Activated T-helper 1 cell treated with anti-CD3 and anti-CD28 coated beads, Interleukin-2, amount 50 U/mL, for 16 hours (primary cell): Measurements from ENCODE around the gene KLF15.
A peak's percentile ranks its signal among the peaks of the same experiment; 100 is the strongest.

Source experiments
- DNase-seq, 2 donors: peaks; one replicate each; pipeline ENCODE4 v3.0.0-alpha.2; 2020; ENCODE audit warnings: low read depth in 1 of 2, low spot score in 1 of 2

The KLF15 gene

DNA sequence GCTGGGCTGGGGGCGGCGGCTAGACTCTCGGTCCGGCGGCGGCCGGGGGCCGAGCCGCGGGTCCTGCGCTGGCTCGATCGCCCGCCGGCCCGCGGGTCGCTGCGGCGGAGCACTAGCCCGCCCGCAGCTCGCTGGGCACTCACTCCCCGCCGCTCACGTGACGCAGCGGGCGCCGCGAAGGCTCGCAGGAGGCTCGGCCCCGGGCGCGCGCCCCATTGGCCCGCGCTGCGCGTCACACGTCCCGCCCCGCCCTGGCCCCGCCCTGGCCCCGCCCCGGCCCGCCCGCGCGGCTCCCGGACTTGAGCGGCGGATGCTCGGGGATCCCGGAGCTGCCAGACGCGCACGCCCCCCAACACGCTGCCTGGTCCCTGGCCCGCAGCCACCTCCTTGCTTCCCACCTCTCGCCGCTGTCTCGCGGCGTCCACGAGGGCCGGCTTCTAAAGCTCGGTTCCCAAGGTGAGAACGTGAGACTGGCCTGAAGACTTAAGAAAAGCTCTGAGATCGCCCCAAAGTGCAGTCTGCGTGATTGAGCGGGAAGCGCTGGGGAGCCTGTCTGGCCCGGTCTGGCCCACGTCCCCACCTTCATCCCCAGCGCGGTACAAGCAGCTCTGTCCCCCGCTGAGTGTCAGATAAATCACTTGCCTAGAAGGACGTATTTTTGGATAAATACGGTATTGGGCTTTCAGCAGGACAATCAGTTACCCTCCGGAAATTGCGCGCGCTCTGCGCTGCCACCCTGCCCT, at the start of gene KLF15:
Gene KLF15, minus strand, starts transcription at position 114 of the 743 bp plus-strand sequence. CDS start 4,486 bp downstream, outside the sequence.
- DNase-seq: peak; percentile 44 to 62

DNA sequence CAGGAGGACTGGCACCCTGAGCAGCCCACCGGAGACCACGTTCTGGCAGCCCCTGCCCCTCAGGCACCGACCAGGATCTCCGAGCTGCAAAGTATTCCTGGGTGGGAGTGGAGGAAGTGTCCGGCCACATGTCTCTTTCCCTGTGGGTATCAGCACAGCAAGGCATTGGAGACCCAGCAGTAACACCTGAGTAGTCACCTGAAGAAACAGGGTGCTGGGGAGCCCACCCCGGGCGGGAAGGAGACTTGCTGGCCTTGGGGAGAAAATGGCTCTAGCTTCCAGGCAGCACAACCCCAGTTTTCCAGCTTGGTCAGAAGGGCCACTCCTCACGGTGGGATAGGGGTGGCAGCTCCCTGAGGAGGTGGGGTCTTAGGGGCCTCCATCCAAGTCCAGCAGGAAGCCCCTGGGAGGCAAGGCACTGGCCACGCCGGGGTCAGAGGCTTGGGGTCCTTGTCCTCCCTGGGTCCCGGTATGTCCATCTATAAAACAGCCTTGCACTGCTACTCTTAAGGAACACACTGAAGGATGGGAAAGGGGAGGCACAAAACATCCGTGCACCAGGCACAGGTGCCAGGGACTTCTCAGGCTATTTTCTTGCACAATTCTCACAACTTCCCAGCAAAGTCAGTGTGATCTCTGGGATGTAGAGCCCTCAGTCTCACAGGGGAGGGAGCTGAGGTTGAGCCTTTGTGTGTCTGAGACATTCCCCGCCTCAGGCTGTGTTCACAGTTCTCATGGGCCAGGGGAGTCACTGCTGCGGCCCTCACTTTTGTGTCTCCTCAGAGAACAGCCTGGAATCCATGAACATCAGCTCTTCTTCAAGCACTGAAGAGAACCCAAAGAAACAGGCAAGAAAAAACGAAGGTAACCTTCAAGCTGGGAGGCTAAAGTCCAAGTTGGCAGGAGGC, 49.4 kb upstream of the KLF15 start:
- no peak for DNase-seq

DNA sequence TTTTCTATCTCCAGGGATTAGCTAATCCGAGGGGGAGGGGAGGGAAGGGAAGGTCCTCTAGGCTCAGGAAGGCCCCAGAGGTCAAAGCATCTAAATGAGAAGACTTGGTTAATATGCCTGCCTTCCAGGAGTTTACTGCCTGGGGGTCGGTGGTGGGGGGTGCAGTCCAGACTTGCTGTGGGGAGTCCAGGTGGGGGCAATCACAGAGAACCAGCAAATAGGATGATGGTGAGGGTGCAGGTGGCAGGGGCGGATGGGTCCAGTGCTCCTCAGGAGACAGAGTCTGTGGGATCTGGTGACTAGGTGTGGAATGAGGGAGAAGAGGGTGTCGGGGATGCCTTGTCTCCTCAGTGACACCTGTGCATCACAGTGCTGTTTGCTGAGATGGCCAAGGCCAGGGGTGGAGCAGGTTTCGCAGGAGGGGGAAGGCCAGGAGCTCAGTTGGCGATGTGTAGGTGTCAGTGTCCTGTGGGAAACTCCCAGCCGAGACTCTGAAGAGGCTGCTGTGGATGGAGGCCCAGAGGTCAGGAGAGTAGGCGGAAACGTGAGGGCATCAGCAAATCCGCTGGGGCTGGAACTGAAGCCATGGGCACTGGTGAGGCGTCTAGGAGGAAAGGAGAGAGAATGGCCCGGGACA, 45.6 kb upstream of the KLF15 start:
- DNase-seq: no peak

DNA sequence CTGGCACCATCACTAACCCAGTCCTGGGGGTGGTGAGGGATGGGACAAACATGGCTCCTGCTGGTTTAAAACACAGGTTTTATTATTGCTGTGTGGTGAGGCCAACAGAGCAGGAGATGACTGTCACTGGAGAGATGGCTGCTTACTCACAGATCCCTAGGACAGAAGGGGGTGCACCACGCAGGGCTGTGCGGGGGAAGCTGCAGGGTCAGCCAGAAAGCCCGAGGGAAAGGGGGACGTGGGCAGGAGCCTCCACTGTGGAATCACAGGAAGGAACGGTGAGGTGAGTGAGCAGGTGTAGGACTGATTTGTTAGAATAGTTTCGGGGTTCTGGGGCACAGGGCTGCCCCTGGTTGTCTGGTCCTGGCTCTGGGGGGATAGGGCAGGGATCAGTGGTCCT, 45.0 kb upstream of the KLF15 start:
- no peak for DNase-seq

DNA sequence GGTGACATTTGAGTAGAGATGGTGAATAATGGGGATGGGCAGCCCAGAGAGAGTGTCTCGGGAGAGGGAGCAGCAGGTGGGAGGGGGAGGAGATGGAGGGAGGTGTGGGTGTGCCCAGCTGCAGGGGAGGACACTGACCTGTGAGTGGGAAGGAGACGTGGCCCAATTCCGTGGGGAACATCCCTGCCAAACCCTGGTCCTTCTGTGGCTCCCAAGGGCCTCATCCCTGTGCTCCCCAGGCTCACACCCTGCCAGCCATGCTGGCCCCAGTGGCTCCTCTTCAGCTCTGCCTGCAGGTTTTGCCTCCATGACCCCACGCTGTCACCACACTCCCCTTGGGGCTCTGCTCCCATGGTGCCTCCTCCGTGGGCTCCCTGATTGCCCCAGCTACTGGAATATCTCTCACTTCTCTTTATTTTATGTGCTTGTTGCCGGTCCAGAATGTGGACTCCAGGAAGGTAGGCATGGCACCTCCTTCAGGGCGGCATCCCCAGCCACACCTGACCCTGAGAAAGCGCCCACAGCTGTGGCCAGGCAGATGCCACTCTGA, 44.5 kb upstream of the KLF15 start:
- DNase-seq: no peak

DNA sequence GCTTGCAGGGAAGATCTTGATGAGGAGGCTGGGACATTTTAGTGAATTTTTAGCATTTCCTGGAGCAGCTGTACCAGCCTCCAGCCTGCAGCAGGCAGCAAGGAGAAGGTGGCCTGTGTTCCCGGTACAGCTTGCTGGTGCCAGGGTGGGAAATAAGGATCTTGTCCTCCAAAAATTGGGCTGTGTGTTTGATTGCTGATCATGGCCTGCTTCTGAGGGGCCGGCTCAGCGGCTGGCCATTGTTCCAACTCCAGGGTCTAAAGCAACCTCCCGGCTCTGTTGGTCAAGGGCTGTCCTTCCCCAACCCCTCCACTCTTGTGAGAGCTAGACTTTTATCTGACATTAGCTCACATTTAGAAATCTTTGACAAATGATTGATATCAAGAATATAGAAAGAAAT, 42.5 kb upstream of the KLF15 start:
- no peak for DNase-seq

DNA sequence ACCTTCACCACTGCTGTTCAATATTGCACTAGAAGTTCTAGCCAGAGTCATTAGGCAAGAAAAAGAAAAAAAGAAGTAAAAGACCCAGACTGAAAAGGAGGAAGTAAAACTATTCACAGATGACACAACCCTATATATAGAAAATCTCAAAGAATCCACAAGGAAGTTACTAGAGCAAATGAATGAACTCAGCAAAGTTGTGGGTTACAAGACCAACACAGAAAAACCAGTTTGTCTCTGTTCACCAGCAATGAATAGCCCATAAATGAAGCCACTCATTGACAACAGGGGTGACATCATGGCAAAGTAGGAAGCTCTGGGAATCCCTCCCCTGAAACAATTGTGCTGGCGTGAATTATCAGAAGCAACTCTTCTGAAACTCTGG, 42.1 kb upstream of the KLF15 start:
- no peak for DNase-seq

DNA sequence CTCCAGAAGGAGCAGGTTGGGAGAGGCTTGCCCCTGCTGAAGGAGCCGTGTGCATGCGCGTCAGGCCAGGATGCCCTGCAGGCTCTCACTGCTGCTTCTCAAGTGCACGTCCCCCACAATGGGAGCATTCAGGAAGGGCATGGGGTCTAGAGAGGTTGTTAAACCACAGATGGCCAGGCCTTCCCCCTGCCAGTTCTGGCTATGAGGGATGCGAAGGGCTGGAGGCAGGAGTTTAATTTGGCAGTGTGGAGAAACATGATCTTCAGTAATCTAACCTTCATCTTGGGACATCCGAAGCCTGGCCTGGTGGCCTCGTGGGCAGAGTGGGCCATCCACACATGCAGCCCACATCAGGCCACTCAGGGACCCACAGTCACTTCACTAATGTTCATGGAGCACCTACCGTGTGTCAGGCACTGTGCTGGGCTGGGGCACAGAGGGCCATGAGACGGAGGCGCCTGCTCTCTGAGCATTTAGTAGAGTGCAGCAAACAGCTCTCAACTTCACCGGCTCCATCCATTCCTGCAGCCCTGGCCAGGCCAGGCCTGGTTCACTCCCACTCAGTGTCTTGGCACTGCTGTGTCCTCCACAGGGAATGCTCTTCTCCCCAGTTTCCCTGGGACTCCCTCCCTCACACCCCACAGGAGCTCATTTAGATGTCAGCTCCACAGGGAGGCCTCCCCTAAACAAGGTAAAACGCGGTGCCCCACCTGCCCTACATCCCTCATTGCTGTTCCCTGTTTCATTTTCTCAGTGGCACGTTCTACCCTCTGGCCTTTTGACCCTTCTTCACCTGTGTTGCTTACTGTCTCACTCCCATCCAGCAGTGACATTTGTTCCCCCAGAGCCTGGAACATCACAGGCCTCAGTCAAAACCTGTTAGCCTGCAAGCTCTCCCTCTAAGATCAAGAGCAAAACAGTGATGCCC, 41.5 kb upstream of the KLF15 start:
- no peak for DNase-seq

DNA sequence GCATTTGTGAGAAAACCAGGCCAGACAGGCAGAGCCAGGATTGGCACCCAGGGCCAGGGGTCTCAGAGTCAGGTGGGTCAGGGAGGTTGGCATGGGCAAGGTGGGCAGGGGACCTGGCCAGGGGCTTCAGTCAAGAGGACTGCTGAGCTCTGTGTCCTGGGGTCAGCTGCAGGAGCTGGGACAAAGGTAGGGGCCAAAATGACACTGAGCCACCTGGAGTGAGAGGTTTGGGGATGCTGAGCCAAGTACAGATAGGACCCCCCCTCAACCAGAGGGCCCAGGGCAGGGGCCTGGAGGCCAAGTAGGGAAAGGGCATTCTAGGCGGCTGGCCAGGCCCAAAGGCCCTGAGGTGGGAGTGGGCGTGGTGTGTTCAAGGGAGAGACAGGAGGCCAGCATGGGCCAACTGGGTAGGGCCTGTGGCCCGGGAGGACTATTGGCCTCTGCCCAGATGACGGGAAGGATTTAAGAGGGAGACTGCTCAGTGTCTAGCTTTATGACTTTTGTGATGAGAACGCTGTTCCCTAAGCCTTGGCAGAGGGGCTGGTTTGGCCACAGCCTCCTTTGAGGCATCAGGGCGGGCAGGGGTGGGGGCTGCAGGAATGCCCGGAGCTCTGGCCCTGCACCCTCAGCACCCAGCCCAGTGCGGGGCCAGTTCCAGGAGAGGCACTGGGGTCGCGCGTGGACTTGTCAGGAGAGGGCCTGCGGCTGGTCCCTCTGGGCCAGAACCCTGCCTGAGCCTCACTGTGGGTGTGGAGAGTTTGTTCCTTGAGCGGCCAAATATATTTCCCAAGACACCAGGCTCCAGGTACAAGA, 40.6 kb upstream of the KLF15 start:
- DNase-seq: no peak

DNA sequence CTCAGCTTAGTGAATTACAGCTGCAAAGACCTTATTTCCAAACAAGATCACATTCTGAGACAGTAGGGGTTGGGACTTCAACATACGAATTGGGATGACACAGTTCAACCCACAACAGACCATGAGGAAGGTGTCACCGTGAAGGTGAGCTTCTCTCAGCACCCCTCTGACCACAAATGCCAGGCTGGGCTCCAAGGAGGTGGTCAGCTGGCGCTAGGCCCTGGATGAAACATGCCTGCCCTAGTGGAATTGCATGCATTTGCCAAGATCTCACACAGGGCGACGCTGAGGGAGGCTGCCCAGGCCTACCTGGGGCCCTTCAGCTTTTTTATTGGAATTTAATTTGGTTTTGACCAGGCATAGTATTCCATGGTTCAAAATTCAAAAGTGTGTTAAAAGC, 39.3 kb upstream of the KLF15 start:
- DNase-seq: no peak

DNA sequence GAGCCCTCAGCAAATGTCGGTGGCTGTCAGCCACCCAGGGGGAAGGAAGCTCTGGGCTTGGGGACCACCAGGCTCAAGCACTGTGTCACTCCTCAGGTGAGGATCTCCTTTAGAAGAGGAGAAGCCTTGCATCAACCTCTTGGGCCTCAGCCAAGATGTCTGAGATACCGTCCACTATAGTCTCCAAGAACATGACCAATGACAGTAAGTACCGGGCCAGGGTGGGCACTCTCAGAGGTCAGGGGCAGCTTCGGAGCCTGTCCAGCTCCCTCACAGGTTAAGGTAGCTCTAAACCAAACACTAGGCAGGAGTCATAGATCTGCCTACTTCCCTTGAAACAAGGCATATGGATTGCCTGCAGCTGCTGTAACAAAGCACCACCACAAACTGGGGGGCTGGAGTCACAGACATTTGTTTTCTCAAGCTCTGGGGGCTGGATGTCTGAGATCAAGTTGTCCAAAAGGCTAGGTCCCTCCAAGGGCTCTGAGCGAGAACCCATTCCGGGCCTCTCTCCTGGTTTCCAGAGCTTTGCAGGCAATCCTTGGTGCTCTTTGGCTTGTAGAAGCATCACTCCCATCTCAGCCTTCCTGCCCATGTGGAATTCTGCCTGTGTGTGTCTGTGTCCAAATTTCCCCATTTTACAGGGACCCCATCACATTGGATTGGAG, 38.8 kb upstream of the KLF15 start:
- no peak for DNase-seq

DNA sequence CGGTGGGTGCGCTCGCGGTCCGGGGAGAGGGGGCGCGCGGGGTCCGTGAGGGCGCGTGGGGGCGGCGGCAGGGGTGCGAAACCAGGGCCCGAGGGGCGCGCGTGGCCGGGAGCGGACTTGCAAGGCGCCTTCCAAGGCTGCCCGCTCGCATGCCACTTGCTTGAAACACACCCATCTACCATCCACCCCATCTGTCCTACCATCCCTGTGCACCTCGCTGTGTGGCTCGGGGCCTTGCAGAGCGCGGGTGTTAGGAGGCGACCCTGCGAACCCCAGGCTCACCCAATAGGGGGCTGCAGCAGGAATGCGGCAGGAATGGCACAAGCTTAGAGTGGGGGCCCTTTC, 37.7 kb upstream of the KLF15 start:
- DNase-seq: no peak

DNA sequence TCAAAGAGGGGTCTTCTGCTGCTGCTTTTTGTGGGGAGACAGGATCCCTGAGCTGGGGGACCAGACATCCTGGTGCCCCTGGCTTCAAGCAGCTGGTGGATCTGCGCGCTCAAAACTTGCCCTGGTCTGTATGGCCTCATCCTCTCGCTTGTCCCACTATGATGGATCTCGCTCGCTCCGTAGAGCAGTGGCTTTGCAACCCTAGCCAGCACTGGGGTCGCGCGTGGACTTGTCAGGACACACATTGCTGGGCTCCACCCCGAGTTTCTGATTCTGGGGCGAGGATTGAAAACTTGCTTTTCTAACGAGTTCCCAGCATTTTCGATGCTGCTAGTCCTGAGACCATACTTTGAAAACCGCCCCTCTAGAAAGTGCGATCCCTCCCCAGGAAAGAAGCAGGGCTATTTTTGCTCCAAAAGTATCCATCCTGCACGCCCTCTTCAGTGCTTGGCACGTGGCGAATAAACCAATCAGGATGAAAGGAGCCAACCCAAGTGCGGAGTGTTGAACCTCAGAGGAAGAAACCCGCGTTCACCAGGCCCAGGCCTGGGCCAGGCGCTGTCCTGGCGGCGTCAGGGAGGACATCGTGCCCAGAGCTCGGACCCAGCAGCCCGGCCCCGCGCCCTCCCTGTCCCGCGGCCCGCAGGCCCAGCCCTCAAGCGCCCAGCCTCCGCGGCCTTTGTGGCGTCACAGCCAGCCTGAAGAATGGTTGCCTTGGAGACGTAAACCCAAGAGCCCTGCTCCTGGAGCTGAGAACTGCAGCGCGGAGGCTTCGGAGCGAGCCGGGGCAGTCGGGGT, 37.2 kb upstream of the KLF15 start, which contains the start of gene CFAP100:
Gene CFAP100, plus strand, starts transcription at position 731 of the 798 bp plus-strand sequence. CDS start 1,092 bp downstream, outside the sequence.
- DNase-seq: no peak

DNA sequence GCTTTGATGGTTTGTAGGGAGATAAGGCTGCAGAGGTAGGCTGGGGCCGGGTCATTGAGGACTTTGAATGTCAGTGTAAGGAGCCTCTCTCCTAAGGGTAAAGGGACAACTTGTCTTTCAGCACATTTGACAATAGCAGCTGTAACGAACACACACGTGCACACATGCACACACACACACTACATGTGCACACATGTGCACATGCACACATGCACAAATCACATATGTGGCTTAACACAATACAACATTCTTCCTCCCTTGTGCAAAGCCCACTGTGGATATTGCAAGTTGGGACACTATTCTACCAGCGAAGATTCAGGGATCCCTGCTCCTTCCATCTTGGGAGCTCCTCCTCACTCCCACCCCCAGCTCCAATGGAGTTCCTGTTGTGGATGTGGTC, 36.4 kb upstream of the KLF15 start:
- no peak for DNase-seq

DNA sequence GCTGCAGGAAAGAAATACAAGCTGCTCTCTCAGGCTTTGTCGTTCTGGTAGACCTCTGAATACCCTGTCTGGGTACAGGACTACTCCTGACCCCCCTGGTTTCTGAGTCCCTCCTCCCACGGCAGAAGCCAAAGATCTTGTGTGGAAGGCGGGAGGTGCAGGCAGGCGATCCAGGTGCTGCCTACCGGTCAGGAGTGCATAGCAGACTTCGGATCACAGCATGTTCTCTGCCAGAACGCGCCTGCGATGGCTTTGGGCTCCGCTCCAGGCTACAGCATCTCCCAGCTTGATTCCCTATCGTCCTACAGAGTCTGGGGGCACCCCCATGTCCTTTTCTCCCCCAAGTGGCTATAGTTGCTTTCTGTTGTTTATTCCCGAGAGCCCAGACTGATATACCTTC, 35.0 kb upstream of the KLF15 start:
- no peak for DNase-seq

DNA sequence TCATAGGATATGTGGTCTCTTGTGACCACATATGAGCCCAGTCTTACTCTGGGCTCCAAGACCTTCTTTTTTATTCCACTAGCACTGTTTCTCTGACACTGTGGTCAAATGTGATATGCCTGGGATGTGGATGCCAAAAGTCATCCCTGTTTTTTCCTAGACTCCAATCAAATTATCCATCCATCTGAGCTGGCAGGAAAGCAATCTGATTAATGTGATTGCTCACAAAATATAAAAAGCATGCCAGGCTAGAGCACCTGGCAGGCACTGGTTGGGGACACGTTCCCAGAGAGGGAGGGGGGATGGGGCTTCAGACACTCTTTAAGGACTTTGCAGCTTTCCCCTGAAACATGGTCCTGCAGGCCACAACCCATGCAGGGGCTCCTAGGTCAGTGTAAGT, 34.4 kb upstream of the KLF15 start:
- no peak for DNase-seq

DNA sequence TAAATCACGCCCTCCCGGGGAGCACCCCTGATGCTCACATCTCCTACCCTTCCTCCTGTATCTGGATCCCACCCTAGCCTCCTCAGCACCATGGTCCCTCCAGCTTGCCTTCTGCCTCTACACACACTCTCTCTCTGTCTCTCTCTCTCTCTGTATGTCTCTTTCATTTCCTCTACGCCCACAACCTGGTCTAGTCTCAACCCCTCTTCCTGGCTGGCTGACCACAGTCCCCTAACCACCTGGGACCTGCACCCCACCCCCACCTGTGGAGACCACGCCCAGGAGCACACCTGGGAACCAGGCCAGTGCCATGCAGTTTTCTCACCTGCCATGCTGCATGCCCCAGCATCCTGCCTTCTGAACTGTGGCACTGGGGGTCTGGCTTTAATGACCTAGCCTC, 33.5 kb upstream of the KLF15 start:
- DNase-seq: no peak

DNA sequence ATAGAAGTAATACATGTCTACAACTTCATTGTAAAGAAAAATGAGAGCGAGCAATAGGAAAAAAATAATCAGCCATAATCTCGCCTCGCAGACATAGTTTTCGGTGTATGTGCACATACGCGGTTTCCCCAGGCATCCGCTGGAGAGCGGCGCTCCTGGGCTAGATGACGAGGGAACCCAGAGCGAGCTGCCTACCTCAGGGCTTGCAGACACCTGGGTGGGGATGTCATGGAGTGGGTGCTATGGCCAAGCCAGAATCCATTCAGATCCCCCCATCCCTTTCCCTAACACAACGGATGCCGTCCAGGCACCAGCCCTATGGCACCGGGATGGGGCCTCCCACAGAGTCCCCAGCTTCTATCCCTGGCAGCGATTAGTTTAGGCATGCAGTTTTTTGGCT, 33.0 kb upstream of the KLF15 start:
- DNase-seq: no peak
